GM21529 (cell line): ENCODE data around the gene SHC4.
"Not testable (repeated sequence)": the region's sequence is repeated elsewhere in the genome, so short reads cannot be mapped to it uniquely, and the experiment has no call there.

Experiments
- ATAC-seq: cut with Tn5 transposase; IDR thresholded peaks from one replicate; pipeline ENCODE4 v1.9.1; 2021; ENCODE audit not compliant: unreplicated experiment

SHC4 gene

GRCh38 chr15:48970926-48971325 lies 7.2 kb upstream of the SHC4 start:
- not testable (repeated sequence) for ATAC-seq

- no peak for ATAC-seq
These were observed 4.3 kb upstream of the SHC4 start for GRCh38 chr15:48968066-48968465.

GRCh38 chr15:48967336-48967735 lies 3.6 kb upstream of the SHC4 start:
- ATAC-seq = no peak

DNA sequence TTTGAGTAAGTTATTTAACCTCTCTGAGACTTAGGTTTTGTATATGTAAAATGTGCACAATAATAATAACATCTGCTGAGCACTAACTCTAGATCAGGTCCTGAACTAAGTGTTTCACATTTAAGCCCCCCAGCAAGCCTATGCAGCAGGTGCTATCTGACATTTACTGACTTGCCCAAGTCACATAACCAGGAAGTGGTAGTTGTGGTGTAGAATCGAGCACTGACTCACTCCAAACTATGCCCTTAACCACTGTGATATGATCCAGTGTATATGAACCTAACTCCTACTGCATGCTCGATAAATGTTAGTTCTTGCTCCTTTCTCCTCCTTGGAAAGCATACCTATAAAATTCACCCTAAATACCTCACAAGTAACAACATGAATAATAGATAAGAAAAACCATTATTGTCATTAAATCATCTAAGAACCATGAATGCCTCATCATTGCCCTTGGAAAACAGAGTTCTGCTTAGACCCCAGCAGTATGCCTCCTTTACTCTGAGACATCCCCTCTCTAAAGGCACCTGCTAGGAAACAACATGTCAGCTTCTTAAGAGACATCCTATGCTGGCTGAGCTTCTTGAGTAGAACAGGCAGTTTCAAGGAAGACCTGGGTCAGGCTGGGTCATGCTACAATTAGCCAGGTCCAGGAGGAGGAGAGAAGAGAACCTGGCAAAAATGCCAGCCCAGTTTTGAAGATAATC lies 3.0 kb upstream of the SHC4 start:
- ATAC-seq = peak; percentile 70

- peak; percentile 81 for ATAC-seq
These were observed 2.3 kb upstream of the SHC4 start for GRCh38 chr15:48965972-48966371.

DNA sequence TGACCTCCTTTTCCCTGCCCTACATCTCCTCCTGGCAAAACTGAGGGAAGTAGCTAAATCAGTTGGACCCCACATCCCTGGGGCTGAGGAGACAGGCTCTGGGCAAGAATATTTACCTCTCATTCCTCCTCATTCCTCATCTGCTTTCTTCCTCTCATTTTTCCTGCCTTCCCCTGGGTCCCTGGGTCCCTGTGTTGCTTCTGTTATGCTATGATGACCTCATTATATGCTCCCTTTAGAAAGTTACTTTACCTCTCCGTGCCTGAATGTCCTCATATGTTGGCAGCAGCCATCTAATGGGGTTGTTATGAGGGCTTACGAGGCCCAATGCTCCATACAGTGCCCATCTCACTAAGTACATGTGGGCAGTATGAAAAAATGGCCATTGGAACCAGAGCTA lies 1.2 kb upstream of the SHC4 start:
- no peak for ATAC-seq

GRCh38 chr15:48962662-48963523 lies 826 bp downstream of the SHC4 start:
- ATAC-seq = no peak

GRCh38 chr15:48955967-48956366 lies 7.8 kb downstream of the SHC4 start:
- no peak for ATAC-seq

DNA sequence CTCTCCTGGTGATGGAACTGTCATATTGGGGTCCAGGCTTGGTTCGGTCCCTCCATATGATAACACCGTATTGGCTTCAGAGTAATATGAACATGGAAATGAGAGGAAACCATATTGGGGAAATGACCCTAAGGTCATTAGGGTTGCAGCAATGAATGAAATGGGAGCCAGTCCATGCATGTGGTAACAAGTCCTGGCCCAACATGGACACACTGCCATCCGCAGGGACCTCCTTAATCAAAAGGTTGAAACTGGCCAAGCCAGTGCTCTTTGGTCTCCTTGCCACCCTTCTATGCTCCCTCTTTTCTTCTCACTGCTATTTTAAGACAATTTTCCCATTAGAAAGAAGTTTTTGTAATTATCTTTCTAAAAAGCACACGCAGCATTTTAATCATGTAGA lies 8.3 kb downstream of the SHC4 start:
- no peak for ATAC-seq

DNA sequence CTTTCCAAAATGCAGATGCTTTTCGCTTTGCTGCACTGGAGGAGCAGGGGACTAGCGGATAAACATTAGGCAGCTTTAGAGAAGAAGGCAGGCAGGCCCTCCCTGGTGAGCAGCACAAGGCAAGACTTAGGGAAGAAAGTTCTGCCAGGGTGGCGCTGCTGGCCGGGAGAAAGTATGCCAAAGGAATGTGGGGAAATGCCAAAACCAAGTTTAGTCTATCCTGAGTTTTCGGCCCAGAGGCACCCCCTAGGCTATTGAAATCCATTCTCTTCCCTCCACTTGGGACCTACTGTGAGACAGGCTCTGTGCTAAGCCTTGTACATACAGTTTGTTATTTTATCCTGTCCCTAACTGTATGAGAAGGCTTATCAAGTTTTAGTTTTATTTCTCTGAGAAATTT lies 9.2 kb downstream of the SHC4 start:
- ATAC-seq = no peak

- no peak for ATAC-seq
These were observed 16.9 kb downstream of the SHC4 start for GRCh38 chr15:48946840-48947187.

DNA sequence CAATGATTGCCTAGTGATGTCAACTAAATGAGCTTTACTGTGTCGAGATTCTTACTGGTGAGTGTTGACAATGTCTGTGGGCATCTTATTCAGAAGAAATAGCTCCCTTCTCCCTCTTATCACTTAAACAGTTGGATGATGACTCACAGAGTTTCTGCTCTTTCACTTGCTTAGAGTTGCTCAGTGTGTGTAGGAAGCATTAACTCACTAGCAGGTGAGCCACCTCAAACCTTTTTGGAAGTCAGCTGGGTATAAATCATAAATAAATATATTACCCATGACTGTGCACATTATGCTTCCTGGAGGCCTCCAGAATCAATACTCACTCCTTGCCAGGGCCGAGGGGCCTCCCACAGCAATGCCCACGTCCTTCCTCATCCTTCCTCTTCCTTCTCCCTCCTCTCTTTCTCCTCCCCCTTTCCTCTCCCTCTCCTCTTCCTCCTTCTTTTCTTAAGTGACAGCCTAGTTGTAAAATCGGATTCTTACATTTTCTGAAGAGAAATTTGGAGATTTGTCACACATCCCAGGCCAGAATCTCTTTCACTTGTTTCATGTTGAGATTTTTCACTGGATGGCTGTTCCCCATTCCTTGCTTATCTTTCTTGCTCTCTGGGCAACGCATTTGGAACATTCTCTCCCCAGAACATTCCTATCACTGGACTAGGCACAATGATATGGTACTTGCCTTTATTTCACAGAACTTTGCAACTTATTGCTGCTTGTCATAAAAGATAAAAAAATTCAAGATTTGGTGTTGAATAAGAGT lies 17.5 kb downstream of the SHC4 start:
- ATAC-seq = no peak

DNA sequence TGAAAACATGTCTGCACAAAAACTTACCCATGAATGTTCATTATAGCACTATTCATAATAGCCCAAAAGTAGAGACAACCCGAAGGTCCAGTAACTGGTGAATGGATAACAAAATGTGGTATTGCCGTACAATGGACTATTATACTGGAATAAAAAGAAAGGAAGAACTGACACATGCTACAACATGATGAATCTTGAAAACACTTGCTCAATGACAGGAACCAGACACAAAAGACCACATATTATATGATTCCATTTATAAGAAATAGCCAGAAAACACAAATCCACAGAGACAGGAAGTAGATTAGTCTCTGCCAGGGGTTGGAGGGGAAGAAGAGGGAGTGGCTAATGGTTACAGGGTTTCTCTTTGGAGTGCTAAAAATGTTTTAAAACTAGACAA lies 18.3 kb downstream of the SHC4 start:
- ATAC-seq = no peak

GRCh38 chr15:48941904-48942303 lies 21.8 kb downstream of the SHC4 start:
- ATAC-seq = no peak

DNA sequence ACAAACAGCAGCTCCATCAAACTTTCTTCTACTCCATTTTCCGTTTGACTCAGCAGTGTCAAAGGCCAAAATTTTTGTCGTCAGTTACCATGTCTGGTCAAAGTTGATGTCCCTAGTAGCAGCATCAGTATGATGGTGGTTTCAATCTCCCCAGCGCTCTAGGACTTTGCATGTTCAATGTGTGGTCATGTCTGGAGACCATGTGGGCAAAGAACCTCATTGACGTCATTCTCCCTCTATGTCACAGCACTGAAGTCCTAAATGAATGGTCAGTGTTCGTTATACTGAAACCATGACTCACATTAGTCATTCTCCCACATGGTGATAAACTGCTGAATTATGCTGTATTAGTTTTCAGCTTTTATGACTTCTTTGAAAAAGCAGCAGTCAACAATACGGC lies 23.2 kb downstream of the SHC4 start:
- ATAC-seq = peak; percentile 85

DNA sequence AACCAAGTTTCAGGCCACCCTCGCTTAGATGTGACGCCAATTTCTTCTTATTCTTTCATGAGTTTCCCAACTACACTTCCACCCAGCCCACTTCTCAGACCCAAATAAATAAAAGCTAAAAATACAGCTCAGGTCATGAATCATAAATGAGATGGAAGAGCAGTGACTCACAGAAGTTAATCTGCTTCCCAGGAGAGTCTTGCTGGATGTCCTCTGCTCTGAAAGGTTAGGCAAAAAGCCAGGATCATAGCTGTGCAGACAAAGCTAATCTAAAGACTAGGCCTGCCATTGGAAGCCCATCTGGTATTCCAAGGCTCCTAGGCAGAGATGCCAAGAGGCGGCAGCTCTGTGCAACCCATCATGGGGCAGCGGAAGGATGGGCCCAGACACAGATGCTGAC lies 24.1 kb downstream of the SHC4 start:
- ATAC-seq = no peak

DNA sequence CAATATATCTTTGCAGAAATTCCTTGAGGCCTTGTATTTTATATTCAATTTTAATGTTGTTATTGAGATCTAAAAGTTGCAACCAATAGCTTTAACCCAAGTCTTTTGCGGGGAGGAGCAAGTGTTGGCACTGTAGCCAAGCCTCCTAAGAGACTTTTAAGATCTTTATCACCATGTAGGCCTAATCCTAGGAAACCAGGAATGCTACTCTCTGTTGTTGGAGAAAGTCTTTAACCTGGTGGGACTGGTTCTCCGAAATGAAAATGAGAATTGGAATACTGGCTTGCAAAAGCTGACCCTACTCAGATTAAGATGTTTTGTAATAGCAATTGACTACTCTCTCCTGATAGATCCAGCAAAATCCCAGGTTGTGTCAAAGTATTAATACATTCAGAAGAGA lies 25.8 kb downstream of the SHC4 start:
- ATAC-seq = no peak

GRCh38 chr15:48936666-48937065 lies 27.1 kb downstream of the SHC4 start:
- ATAC-seq = no peak

DNA sequence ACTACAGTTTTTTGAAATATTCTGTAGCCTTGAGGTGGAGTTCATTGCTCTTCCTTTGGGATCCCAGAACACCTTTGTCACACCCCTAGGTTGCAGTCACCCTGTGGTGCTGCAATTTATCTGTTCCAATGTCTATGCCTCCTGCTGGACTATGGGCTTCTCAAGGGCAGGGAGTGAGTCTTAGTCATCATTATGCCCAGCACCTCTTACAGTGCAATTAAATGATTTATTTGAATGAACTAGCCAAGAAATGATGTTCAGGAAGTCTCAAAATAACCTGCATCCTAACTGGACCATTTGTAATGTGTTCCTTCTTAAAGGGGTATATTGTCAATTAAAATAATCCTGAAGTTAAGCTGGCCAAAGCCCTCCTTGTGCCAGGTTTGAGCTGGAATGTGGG lies 28.5 kb downstream of the SHC4 start:
- ATAC-seq = no peak

GRCh38 chr15:48930735-48931134 lies 33.0 kb downstream of the SHC4 start:
- ATAC-seq = no peak

- no peak for ATAC-seq
These were observed 34.1 kb downstream of the SHC4 start for GRCh38 chr15:48929661-48930060.
